SU-DHL-6 (cell line): ENCODE measurements around the gene ABTB2.

Experiments
- H2AFZ ChIP-seq: fragments of 200-600 bp; sonication (generic); 2 replicates; pipeline ENCODE4 v1.6.1; 2014; ENCODE audit warnings: low read depth, mild to moderate bottlenecking, moderate library complexity, mixed read lengths, antibody characterized with exemption, low read length; ENCODE audit not compliant: severe bottlenecking
- H3F3A ChIP-seq: fragments of 200-600 bp; shearing (Covaris generic); 2 replicates; pipeline ENCODE4 v1.6.0; 2016; ENCODE audit warnings: antibody characterized with exemption, mild to moderate bottlenecking; ENCODE audit not compliant: insufficient read depth
- H3K27ac ChIP-seq: fragments of 200-600 bp; sonication (generic); 2 replicates; pipeline ENCODE4 v1.5.1; 2016; ENCODE audit warnings: low read depth, mild to moderate bottlenecking, low read length, moderate library complexity, mixed read lengths
- H3K27me3 ChIP-seq: fragments of 200-600 bp; sonication (generic), shearing (Covaris generic); 2 replicates; pipeline ENCODE4 v1.6.0; 2014; ENCODE audit warnings: mild to moderate bottlenecking, low read length
- H3K36me3 ChIP-seq: fragments of 200-600 bp; sonication (generic); 2 replicates; pipeline ENCODE4 v1.6.1; 2014; ENCODE audit warnings: mild to moderate bottlenecking, low read length, mixed read lengths
- H3K4me2 ChIP-seq: fragments of 300-600, 200-600 bp; shearing (Covaris generic), sonication (generic); 2 replicates; pipeline ENCODE4 v1.6.0; 2014; ENCODE audit warnings: low read length, low read depth, mild to moderate bottlenecking; ENCODE audit not compliant: poor library complexity, severe bottlenecking
- H3K4me3 ChIP-seq: fragments of 200-600 bp; sonication (generic); 2 replicates; pipeline ENCODE4 v1.5.1; 2014; ENCODE audit warnings: antibody characterized with exemption, low read length, mild to moderate bottlenecking, mixed read lengths; ENCODE audit not compliant: insufficient read depth, poor library complexity, severe bottlenecking
- H3K79me2 ChIP-seq: fragments of 200-600 bp; sonication (generic); 2 replicates; pipeline ENCODE4 v1.6.1; 2014; ENCODE audit warnings: mild to moderate bottlenecking, low read length, moderate library complexity; ENCODE audit not compliant: insufficient read depth
- H3K9ac ChIP-seq: fragments of 200-600 bp; sonication (generic); 2 replicates; pipeline ENCODE4 v1.7.0; 2014; ENCODE audit warnings: mild to moderate bottlenecking, low read length
- H3K9me2 ChIP-seq: fragments of 200-600 bp; sonication (generic); replicated peaks from 2 replicates; pipeline ENCODE4 v1.6.1; 2014; ENCODE audit warnings: low read length; ENCODE audit not compliant: insufficient read depth
- H3K9me3 ChIP-seq: fragments of 200-600 bp; sonication (generic); 2 replicates; pipeline ENCODE4 v1.6.1; 2014; ENCODE audit warnings: low read length, mixed read lengths; ENCODE audit not compliant: insufficient read depth
- H4K20me1 ChIP-seq: fragments of 200-600 bp; sonication (generic); 2 replicates; pipeline ENCODE4 v1.6.1; 2014; ENCODE audit warnings: low read depth, mild to moderate bottlenecking, antibody characterized with exemption, low read length, moderate library complexity, mixed read lengths
- CTCF ChIP-seq: fragments of 200-600 bp; sonication (generic); IDR thresholded peaks from one replicate; pipeline ENCODE4 v1.5.1; 2017; ENCODE audit warnings: antibody characterized with exemption, mild to moderate bottlenecking, low read length, moderate library complexity; ENCODE audit not compliant: insufficient read depth, poor library complexity, severe bottlenecking
- EZH2phosphoT487 ChIP-seq: fragments of 200-600 bp; sonication (generic), shearing (Covaris generic); conservative IDR thresholded peaks from 2 replicates; pipeline ENCODE4 v1.6.1; 2018; ENCODE audit warnings: mild to moderate bottlenecking, antibody characterized with exemption, low read length, moderate library complexity, mixed read lengths

ABTB2 gene

GRCh38 chr11:34277171-34277570 lies 80.6 kb downstream of the ABTB2 start:
- H3K27me3 ChIP-seq, result no peaks in the 10 kb centered on the region
- no peaks in the 10 kb centered on the region for H4K20me1 ChIP-seq
- H3K36me3 ChIP-seq, result no peaks in the 10 kb centered on the region
- H3K79me2 ChIP-seq, result no peaks in the 10 kb centered on the region
- no peaks in the 10 kb centered on the region for H3K9me2 ChIP-seq
- H3K4me2 ChIP-seq, result no peak overlapping the region
- no peaks in the 10 kb centered on the region for H3K9me3 ChIP-seq
- H3K4me3 ChIP-seq, result no peak overlapping the region
- H2AFZ ChIP-seq, result no peak overlapping the region
- no peak overlapping the region for H3K27ac ChIP-seq
- TF ChIP-seq CTCF (no peak), EZH2phosphoT487 (no peak)
- H3F3A ChIP-seq, result no peaks in the 10 kb centered on the region
- H3K9ac ChIP-seq, result no peak overlapping the region

- H3K27me3 ChIP-seq, result no peaks in the 10 kb centered on the region
- no peaks in the 10 kb centered on the region for H3K79me2 ChIP-seq
- no peak overlapping the region for H3K27ac ChIP-seq
- H2AFZ ChIP-seq, result no peak overlapping the region
- no peaks in the 10 kb centered on the region for H3K36me3 ChIP-seq
- no peaks in the 10 kb centered on the region for H3K9me3 ChIP-seq
- TF ChIP-seq EZH2phosphoT487, result no peak
- no peak overlapping the region for H3K4me3 ChIP-seq
- H3K9ac ChIP-seq, result no peak overlapping the region
- H3F3A ChIP-seq, result no peaks in the 10 kb centered on the region
- H4K20me1 ChIP-seq, result no peaks in the 10 kb centered on the region
- no peaks in the 10 kb centered on the region for H3K9me2 ChIP-seq
- no peak overlapping the region for H3K4me2 ChIP-seq
Observed at GRCh38 chr11:34276352-34276864, 81.4 kb downstream of the ABTB2 start.

- Histone ChIP-seq H4K20me1 (no peaks in the 10 kb centered on the region), H2AFZ (no peak overlapping the region), H3K9ac (no peak overlapping the region), H3K79me2 (no peaks in the 10 kb centered on the region), H3K36me3 (no peaks in the 10 kb centered on the region), H3K9me2 (no peaks in the 10 kb centered on the region), H3F3A (no peaks in the 10 kb centered on the region), H3K27ac (no peak overlapping the region), H3K9me3 (no peaks in the 10 kb centered on the region), H3K27me3 (no peaks in the 10 kb centered on the region), H3K4me2 (no peak overlapping the region), H3K4me3 (no peak overlapping the region)
- no peak for TF ChIP-seq CTCF
Observed at GRCh38 chr11:34275486-34275885, 82.3 kb downstream of the ABTB2 start.

- Histone ChIP-seq H2AFZ (no peak overlapping the region), H3K36me3 (no peaks in the 10 kb centered on the region), H3K9me3 (no peaks in the 10 kb centered on the region), H3K4me2 (no peak overlapping the region), H3K4me3 (no peak overlapping the region), H3K27ac (no peak overlapping the region), H3K9me2 (no peaks in the 10 kb centered on the region), H4K20me1 (no peaks in the 10 kb centered on the region), H3K79me2 (no peaks in the 10 kb centered on the region), H3K9ac (no peak overlapping the region), H3F3A (no peaks in the 10 kb centered on the region), H3K27me3 (no peaks in the 10 kb centered on the region)
- TF ChIP-seq CTCF (no peak), EZH2phosphoT487 (no peak)
Observed at GRCh38 chr11:34274712-34275398, 83.0 kb downstream of the ABTB2 start.
